ENCODE results near the gene ERAP2.

The ERAP2 gene

GRCh38 chr5:96934708-96935558 is 58.6 kb downstream of the ERAP2 start:
- DNase-seq, result peak; percentile 95

GRCh38 chr5:96935559-96936430 is 59.5 kb downstream of the ERAP2 start, which contains the start of gene LNPEP:
Gene LNPEP (plus strand): TSS chr5:96936080. CDS start chr5:96936156, 76 bp downstream.
- peak; percentile 95 for DNase-seq

GRCh38 chr5:96936431-96937320 is 60.4 kb downstream of the ERAP2 start:
- DNase-seq, result peak; percentile 40

- no peak for DNase-seq
Measured at GRCh38 chr5:96940586-96940985, 64.3 kb downstream of the ERAP2 start.

GRCh38 chr5:96941140-96941539 is 64.8 kb downstream of the ERAP2 start:
- no peak for DNase-seq

- no peak for DNase-seq
Measured at GRCh38 chr5:96942078-96942477, 65.8 kb downstream of the ERAP2 start.

- DNase-seq, result no peak
Measured at GRCh38 chr5:96942911-96943310, 66.6 kb downstream of the ERAP2 start.

- DNase-seq, result no peak
Measured at GRCh38 chr5:96943799-96944198, 67.5 kb downstream of the ERAP2 start.

GRCh38 chr5:96945144-96945897 is 69.0 kb downstream of the ERAP2 start:
- DNase-seq, result no peak

- DNase-seq, result no peak
Measured at GRCh38 chr5:96946381-96946780, 70.1 kb downstream of the ERAP2 start.

- no peak for DNase-seq
Measured at GRCh38 chr5:96952118-96952750, 75.9 kb downstream of the ERAP2 start.

- DNase-seq, result no peak
Measured at GRCh38 chr5:96952974-96953730, 76.9 kb downstream of the ERAP2 start.

GRCh38 chr5:96957254-96958049 is 81.2 kb downstream of the ERAP2 start:
- DNase-seq, result no peak

GRCh38 chr5:96958977-96959376 is 82.7 kb downstream of the ERAP2 start:
- no peak for DNase-seq

- DNase-seq, result no peak
Measured at GRCh38 chr5:96961053-96961452, 84.8 kb downstream of the ERAP2 start.

GRCh38 chr5:96962540-96962991 is 86.3 kb downstream of the ERAP2 start:
- no peak for DNase-seq

- DNase-seq, result peak; percentile 8
Measured at GRCh38 chr5:96963267-96963666, 87.0 kb downstream of the ERAP2 start.

GRCh38 chr5:96966801-96967200 is 90.5 kb downstream of the ERAP2 start:
- DNase-seq, result no peak

GRCh38 chr5:96967400-96967799 is 91.1 kb downstream of the ERAP2 start:
- DNase-seq, result no peak

GRCh38 chr5:96968074-96968473 is 91.8 kb downstream of the ERAP2 start:
- no peak for DNase-seq

Data from CD4-positive, alpha-beta T cell treated with Interferon gamma for 1 hour (primary cell).